Measurements from ENCODE around the gene SERPINA4.

Gene SERPINA4

DNA sequence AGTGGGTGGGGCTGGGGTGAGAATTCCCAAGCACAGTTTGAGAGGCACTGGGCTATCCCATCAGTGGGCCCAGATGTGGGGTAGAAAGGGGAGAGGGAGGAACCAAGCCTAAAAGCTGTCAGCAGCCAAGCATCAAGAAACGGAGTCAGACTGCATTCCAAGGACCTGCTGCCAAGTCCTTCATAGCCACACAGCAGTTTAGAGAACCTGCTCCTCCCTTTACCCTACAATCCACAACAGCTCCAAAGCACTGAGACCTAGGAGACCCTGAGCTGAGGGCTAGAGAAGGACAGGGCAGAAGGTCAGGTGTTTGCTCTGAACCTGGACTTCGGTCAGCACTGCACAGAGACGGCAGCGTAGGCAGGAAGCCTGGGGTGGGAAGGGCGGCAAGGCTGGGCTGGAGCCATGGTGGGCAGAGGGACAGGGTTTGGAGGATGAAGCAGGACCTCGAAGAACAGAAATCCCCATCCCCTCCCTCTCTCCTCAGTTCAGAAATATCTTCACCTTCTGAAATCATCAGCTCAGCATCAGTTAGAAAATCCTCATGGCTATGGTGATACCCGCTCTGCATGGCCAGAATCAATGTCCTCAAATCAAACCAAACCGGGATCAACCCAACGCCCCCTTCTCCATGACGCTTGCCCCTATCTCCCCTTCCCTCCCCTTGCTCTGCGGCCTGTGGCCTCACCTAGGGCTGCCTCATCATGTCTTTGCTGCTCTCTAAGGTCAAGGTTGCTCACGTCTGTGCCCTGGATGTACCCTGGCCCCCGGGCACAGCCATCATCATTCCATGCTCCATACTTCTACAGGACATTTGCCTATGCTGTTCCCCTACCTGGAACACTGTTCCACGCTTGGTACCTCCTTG is 12.9 kb upstream of the SERPINA4 start:
- no peak overlapping the region for H3K4me3 ChIP-seq (ENCODE audit: low read length)
- DNase-seq (ENCODE audit: low read depth) = no peak
- TF ChIP-seq, protein P1, sequence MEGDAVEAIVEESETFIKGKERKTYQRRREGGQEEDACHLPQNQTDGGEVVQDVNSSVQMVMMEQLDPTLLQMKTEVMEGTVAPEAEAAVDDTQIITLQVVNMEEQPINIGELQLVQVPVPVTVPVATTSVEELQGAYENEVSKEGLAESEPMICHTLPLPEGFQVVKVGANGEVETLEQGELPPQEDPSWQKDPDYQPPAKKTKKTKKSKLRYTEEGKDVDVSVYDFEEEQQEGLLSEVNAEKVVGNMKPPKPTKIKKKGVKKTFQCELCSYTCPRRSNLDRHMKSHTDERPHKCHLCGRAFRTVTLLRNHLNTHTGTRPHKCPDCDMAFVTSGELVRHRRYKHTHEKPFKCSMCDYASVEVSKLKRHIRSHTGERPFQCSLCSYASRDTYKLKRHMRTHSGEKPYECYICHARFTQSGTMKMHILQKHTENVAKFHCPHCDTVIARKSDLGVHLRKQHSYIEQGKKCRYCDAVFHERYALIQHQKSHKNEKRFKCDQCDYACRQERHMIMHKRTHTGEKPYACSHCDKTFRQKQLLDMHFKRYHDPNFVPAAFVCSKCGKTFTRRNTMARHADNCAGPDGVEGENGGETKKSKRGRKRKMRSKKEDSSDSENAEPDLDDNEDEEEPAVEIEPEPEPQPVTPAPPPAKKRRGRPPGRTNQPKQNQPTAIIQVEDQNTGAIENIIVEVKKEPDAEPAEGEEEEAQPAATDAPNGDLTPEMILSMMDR (conservative IDR thresholded peaks at IDR 0.05; ENCODE audit: low read depth, low read length) = no peak

DNA sequence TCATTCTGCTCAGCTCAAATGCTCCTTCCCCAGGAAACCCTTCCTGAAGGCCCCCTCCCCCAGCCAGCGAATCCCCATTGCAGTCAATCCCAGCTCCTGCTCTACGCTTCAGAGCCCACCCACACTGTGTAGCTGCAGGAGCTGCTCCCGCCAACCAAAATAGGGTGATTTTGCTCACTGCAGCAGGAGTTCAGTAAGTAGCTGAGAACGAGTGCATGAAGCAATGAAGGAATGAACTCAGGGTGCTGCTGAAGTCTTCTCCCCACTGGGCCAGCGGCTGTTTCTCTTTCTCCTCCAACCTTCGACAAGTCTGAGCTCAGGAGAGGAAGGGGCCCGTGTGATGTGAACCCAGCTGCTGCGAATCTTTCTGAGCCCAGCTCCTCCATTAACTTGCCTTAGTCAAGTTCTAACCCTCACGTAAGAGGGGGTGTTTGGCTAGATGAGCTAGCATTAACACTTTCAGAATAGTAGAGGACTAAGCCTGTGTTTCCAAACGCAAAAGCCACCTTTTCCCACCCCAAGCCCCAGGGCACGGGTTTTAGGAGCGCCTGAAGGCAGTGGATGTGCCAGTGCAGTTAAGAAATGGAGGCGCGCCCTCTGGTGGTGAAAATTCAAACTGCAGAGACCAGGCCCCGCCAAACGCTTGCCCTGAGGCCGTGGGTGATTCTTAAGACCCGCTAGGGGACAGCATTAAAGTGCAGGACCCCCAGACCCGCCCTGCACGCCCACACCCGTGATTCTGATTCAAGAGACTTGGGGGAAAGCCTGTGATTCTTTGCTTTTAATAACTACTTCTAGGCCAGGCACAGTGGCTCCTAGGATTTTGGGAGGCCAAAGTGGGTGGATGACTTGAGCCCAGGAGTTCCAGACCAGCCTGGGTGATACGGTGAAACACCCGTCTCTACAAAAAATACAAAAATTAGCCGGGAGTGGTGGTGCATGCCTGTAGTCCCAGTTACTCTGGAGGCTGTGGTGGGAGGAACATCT is 11.9 kb upstream of the SERPINA4 start:
- no peak for DNase-seq (ENCODE audit: low read depth)
- TF ChIP-seq, protein P1 (conservative IDR thresholded peaks at IDR 0.05; ENCODE audit: low read depth, low read length) = peak; percentile 80
- H3K4me3 ChIP-seq (ENCODE audit: low read length) = no peak overlapping the region

DNA sequence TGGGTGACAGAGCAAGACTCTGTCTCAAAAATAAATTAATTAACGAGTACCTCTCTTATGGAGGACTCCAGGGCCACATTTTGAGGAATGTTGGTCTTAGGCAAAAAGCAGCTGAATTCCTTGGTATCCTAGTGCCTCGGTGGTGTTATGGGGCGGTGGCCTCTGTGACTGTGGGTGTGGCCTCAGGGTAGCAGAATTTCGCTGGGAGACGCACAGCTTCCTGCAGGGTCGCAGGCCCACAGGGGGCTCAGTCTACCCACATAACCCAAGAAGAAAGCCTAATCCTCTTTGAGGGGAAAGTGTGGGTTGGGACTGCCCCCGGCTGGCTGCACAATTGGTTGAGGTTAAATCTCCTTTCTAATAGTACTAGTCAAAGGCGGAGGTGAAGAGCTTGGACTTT is 11.2 kb upstream of the SERPINA4 start:
- DNase-seq (ENCODE audit: low read depth) = no peak
- no peak overlapping the region for H3K4me3 ChIP-seq (ENCODE audit: low read length)
- TF ChIP-seq, protein P1 (conservative IDR thresholded peaks at IDR 0.05; ENCODE audit: low read depth, low read length) = no peak

DNA sequence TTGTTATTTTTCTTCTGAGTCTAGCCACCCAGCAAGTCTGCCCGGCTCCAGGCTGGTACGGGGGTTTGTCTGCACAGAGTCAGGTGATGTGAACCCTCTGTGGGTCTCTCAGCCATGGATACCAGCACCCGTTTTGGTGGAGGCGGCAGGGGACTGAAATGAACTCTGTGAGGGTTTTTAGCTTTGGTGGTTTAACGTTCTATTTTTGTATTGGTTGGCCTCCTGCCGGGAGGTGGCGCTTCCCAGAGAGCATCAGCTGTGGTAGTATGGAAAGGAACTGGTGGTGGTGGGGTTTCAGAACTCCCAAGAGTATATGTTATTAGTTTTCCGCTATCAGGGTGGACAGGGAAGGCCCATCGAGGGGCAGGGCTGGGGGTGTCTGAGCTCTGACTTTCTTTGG is 5.3 kb upstream of the SERPINA4 start:
- TF ChIP-seq, protein P1 (conservative IDR thresholded peaks at IDR 0.05; ENCODE audit: low read depth, low read length) = no peak
- no peak overlapping the region for H3K4me3 ChIP-seq (ENCODE audit: low read length)
- no peak for DNase-seq (ENCODE audit: low read depth)

DNA sequence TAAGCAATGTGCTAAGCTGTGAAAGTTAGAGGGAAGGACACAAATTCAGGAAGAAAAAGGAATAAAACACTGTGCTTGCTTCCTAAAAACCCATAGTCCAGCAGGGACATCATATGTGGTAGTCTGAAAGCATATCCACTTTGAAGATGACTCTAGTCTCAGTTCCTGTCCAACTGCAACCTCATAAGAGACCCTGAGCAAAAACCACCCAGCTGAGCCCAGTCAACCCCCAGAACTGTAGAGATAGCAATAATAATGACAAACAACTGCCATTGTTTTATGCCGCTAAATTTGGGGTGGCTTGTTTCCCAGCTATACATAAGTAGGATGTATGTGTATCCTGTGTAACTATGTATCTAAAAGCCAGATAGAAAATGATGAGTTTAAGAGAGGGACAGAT is 3.9 kb upstream of the SERPINA4 start:
- DNase-seq (ENCODE audit: low read depth) = no peak
- no peak overlapping the region for H3K4me3 ChIP-seq (ENCODE audit: low read length)
- TF ChIP-seq, protein P1 (conservative IDR thresholded peaks at IDR 0.05; ENCODE audit: low read depth, low read length) = no peak

DNA sequence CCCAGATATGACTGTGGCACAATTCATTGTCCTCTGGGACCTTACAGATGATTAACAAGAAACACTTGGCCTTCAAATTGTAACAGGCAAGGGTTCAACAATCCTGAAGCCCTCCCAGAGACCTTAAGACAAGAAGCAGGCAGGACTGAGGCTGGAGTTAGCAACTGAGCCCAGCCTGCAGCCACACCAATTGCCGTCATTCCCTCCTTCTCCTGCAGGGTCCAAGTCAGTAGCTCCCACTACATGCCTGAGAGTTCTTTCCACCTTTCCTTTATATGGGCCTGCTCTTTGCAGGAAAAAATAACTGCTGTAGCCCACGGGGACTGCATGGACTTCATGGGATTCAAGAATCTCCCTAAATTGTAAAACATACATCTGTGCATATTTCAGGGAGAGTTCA is 2.4 kb upstream of the SERPINA4 start:
- DNase-seq (ENCODE audit: low read depth) = no peak
- TF ChIP-seq, protein P1 (conservative IDR thresholded peaks at IDR 0.05; ENCODE audit: low read depth, low read length) = no peak
- H3K4me3 ChIP-seq (ENCODE audit: low read length) = no peak overlapping the region
